NCI-H82 treated with DMSO at 0.1 percent for 48 hours (cell line): Measurements from ENCODE around the gene SNCB.

Experiments used
- DNase-seq: peaks from one replicate; lab custom pipeline; 2025; ENCODE audit not compliant: unreplicated experiment; lab: John Stamatoyannopoulos, UW

SNCB gene

GRCh38 chr5:176625966-176626875, 4.1 kb downstream of the SNCB start:
- DNase-seq, result no peak

- DNase-seq, result no peak
Measured at GRCh38 chr5:176625512-176625911, 4.8 kb downstream of the SNCB start.

GRCh38 chr5:176624938-176625337, 5.4 kb downstream of the SNCB start:
- DNase-seq, result no peak

- DNase-seq, result no peak
Measured at GRCh38 chr5:176624142-176624541, 6.2 kb downstream of the SNCB start.

GRCh38 chr5:176621661-176622079, 8.7 kb downstream of the SNCB start:
- no peak for DNase-seq

- no peak for DNase-seq
Measured at GRCh38 chr5:176620333-176620981, 9.9 kb downstream of the SNCB start.

GRCh38 chr5:176619569-176620332, 10.6 kb downstream of the SNCB start:
- no peak for DNase-seq

- DNase-seq, result peak; percentile 23
Measured at GRCh38 chr5:176619203-176619568, 11.1 kb downstream of the SNCB start.

- no peak for DNase-seq
Measured at GRCh38 chr5:176618783-176619182, 11.6 kb downstream of the SNCB start.

- no peak for DNase-seq
Measured at GRCh38 chr5:176616511-176616910, 13.8 kb downstream of the SNCB start.

GRCh38 chr5:176614805-176615478, 15.4 kb downstream of the SNCB start:
- DNase-seq, result no peak

- DNase-seq, result no peak
Measured at GRCh38 chr5:176612855-176613254, 17.5 kb downstream of the SNCB start.

GRCh38 chr5:176612008-176612407, 18.3 kb downstream of the SNCB start:
- DNase-seq, result no peak

- DNase-seq, result no peak
Measured at GRCh38 chr5:176611435-176611834, 18.9 kb downstream of the SNCB start.

GRCh38 chr5:176610435-176610773, 19.9 kb downstream of the SNCB start:
- DNase-seq, result no peak

- no peak for DNase-seq
Measured at GRCh38 chr5:176609724-176610434, 20.5 kb downstream of the SNCB start, which contains the start of gene GPRIN1. GPRIN1 (minus strand) TSS chr5:176610156; CDS start chr5:176599834, 10,322 bp downstream.

GRCh38 chr5:176608937-176609723, 21.2 kb downstream of the SNCB start:
- DNase-seq, result no peak

GRCh38 chr5:176608142-176608705, 22.1 kb downstream of the SNCB start:
- no peak for DNase-seq

GRCh38 chr5:176606875-176607274, 23.5 kb downstream of the SNCB start:
- no peak for DNase-seq
